ENCODE measurements around the gene MAP3K7CL. TPM values are rescaled to one million over a fixed set of nuclear protein-coding genes. Genes with fewer than 3 reads are reported as not detected.

The MAP3K7CL gene
- total RNA-seq, 2 donors from 2014 or later, result 20.3 to 41.2 TPM

DNA sequence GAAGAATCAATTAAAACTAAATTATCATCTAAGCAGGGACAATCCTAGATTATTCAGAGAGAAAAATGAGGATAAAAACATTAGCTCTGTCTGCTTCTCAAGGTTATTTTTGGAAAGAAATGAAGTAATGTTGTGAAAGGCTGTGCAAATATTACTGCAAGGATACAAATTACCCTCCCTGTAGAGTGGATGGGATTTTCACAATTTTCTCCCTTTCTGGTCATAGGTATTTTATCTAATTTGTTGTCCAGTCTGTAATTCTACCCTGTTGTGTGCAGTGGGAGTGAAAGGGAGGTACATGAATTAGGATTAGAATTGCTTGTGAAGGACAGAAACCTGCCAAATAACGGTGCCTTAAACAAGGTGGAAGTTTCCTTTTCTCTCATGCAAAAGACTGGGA is 54.7 kb downstream of the MAP3K7CL start:
- Histone ChIP-seq H3K4me1 (ENCODE audit: control insufficient read depth in 1 of 2, low read depth in 2 of 2) (peaks cover 20 to 54% of the 10 kb centered on the region in 2 donors), H3K4me3 (no peak overlapping the region), H3K9me3 (no peaks in the 10 kb centered on the region), H3K27me3 (replicated peaks; ENCODE audit: insufficient read depth) (no peaks in the 10 kb centered on the region), H3K27ac (no peak overlapping the region), H3K36me3 (no peaks in the 10 kb centered on the region)
- DNase-seq (ENCODE audit: low spot score) (no peak), ATAC-seq (ENCODE audit: insufficient number of reproducible peaks, low FRiP score, low read depth) (no peak)
- TF ChIP-seq, protein P1, sequence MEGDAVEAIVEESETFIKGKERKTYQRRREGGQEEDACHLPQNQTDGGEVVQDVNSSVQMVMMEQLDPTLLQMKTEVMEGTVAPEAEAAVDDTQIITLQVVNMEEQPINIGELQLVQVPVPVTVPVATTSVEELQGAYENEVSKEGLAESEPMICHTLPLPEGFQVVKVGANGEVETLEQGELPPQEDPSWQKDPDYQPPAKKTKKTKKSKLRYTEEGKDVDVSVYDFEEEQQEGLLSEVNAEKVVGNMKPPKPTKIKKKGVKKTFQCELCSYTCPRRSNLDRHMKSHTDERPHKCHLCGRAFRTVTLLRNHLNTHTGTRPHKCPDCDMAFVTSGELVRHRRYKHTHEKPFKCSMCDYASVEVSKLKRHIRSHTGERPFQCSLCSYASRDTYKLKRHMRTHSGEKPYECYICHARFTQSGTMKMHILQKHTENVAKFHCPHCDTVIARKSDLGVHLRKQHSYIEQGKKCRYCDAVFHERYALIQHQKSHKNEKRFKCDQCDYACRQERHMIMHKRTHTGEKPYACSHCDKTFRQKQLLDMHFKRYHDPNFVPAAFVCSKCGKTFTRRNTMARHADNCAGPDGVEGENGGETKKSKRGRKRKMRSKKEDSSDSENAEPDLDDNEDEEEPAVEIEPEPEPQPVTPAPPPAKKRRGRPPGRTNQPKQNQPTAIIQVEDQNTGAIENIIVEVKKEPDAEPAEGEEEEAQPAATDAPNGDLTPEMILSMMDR (IDR thresholded peaks at IDR 0.05), result no peak

DNA sequence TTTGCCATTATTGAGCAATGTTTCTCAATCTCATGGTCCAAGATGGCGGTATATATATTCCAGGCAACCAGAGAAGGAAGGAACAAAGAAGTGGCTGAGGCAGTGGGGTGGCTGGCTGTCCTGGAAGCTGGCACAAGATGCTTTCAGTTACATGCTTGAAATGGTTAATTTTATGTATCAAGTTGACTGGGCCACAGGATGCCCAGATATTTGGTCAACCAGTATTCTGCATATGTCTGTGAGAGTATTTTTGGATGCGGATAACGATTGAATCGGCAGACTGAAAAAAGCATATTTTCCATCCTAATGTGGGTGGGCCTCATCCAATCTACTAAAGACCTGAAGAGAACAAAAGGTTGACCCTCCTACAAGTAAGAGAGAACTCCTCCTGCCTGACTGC is 55.2 kb downstream of the MAP3K7CL start:
- TF ChIP-seq, protein P1 (IDR thresholded peaks at IDR 0.05), result no peak

DNA sequence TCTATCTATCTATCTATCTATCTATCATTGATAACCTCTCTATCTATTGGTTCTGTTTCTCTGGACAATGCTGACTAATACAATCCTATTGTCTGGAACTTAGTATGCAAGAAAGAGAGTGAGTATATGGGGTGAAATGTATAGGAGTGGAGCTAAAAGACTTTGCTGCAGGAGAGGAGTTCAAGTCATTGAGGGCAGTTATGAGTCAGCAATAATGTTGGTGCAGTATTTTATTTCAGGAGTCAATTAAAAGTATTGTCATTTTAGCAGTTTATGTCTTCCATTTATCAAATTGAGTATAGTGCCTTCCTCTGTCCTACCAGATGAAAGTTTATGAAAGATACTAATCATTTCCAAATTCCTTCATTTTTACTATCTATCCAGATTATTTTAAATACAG is 55.8 kb downstream of the MAP3K7CL start:
- Histone ChIP-seq H3K4me1 (ENCODE audit: control insufficient read depth in 1 of 2, low read depth in 2 of 2) (peaks cover 20 to 53% of the 10 kb centered on the region in 2 donors), H3K4me3 (no peak overlapping the region), H3K36me3 (no peaks in the 10 kb centered on the region), H3K27me3 (replicated peaks; ENCODE audit: insufficient read depth) (no peaks in the 10 kb centered on the region), H3K27ac (no peak overlapping the region), H3K9me3 (no peaks in the 10 kb centered on the region)
- ATAC-seq (ENCODE audit: insufficient number of reproducible peaks, low FRiP score, low read depth) (no peak), DNase-seq (ENCODE audit: low spot score) (no peak)
- TF ChIP-seq, protein P1 (IDR thresholded peaks at IDR 0.05), result no peak

More for the DNA sequence above, 55.2 kb downstream of the MAP3K7CL start:
- DNase-seq (ENCODE audit: low spot score) (no peak), ATAC-seq (ENCODE audit: insufficient number of reproducible peaks, low FRiP score, low read depth) (no peak)
- H3K27me3 ChIP-seq (replicated peaks; ENCODE audit: insufficient read depth), result no peaks in the 10 kb centered on the region
- no peaks in the 10 kb centered on the region for H3K9me3 ChIP-seq
- peaks cover 20 to 54% of the 10 kb centered on the region in 2 donors for H3K4me1 ChIP-seq (ENCODE audit: control insufficient read depth in 1 of 2, low read depth in 2 of 2)
- no peak overlapping the region for H3K27ac ChIP-seq
- no peak overlapping the region for H3K4me3 ChIP-seq
- no peaks in the 10 kb centered on the region for H3K36me3 ChIP-seq

DNA sequence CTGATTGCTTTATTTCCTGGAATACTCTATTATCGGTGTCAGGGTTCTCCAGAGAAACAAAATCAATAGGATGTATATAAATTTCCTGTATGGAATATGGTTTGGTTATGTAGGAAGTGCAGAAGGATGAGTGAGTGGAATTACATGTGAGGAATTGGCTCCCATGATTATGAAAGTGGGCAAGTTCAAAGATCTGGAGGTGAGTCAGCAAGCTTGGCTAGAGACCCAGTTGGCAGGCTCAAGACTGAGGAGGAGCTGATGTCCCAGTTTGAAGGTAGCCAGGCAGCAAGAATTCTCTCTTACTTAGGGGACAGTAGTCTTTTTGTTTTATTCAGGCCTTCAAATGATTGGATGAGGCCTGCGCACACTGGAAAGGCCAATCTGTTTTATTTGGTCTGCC is 57.5 kb downstream of the MAP3K7CL start:
- peaks cover 15 to 39% of the 10 kb centered on the region in 2 donors for H3K4me1 ChIP-seq (ENCODE audit: control insufficient read depth in 1 of 2, low read depth in 2 of 2)
- no peaks in the 10 kb centered on the region for H3K36me3 ChIP-seq
- no peak overlapping the region for H3K4me3 ChIP-seq
- ATAC-seq (ENCODE audit: insufficient number of reproducible peaks, low FRiP score, low read depth) (no peak), DNase-seq (ENCODE audit: low spot score) (no peak)
- no peak overlapping the region for H3K27ac ChIP-seq
- no peaks in the 10 kb centered on the region for H3K27me3 ChIP-seq (replicated peaks; ENCODE audit: insufficient read depth)
- H3K9me3 ChIP-seq, result no peaks in the 10 kb centered on the region
- TF ChIP-seq, protein P1 (IDR thresholded peaks at IDR 0.05), result no peak

DNA sequence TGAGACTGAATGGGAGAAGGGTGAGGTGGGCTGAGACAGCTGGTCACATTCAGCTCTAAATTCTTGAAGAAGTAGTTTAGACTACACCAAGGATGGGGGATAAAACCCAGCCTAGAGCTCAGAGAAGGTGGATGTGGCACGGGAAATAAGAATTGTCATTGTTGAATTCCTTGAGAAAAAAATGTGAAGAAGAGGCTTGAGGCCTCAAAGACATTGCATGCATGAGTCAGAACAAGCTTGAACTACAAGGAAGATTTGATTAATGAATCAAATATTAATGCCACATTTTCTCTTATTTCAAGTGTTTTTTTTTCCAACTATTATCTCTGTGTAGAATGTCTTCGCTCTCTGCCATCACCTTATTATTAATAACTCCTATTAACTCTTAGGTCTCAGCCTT is 58.9 kb downstream of the MAP3K7CL start:
- Histone ChIP-seq H3K27ac (no peak overlapping the region), H3K27me3 (replicated peaks; ENCODE audit: insufficient read depth) (no peaks in the 10 kb centered on the region), H3K9me3 (no peaks in the 10 kb centered on the region), H3K4me1 (ENCODE audit: control insufficient read depth in 1 of 2, low read depth in 2 of 2) (peaks cover 10 to 25% of the 10 kb centered on the region in 2 donors), H3K36me3 (no peaks in the 10 kb centered on the region), H3K4me3 (no peak overlapping the region)
- no peak for ATAC-seq (ENCODE audit: insufficient number of reproducible peaks, low FRiP score, low read depth)
- TF ChIP-seq, protein P1 (IDR thresholded peaks at IDR 0.05), result no peak
- DNase-seq (ENCODE audit: low spot score), result no peak
